Urinary bladder (tissue), 4 donors: ENCODE measurements around the gene LTBR. TPM values are rescaled to one million over a fixed set of nuclear protein-coding genes. Genes with fewer than 3 reads are reported as not detected.
A peak's percentile ranks its signal among the peaks of the same experiment; 100 is the strongest.
"Not testable (repeated sequence)": the region's sequence is repeated elsewhere in the genome, so short reads cannot be mapped to it uniquely, and the experiment has no call there.

ENCODE experiments used
- DNase-seq: peaks from one replicate; pipeline ENCODE4 v3.0.0-alpha.2; 2015; ENCODE audit errors: extremely low spot score
- H3K27ac ChIP-seq: one replicate; pipeline ENCODE4 v1.5.1; 2013; ENCODE audit warnings: low read depth, mild to moderate bottlenecking, moderate library complexity
- H3K36me3 ChIP-seq: one replicate; pipeline ENCODE4 v1.6.1; 2013; ENCODE audit warnings: mild to moderate bottlenecking, moderate library complexity; ENCODE audit not compliant: insufficient read depth
- H3K4me1 ChIP-seq: one replicate; pipeline ENCODE4 v1.6.1; 2013; ENCODE audit warnings: mild to moderate bottlenecking, moderate library complexity; ENCODE audit not compliant: insufficient read depth
- H3K4me3 ChIP-seq: one replicate; pipeline ENCODE4 v1.5.1; 2013; ENCODE audit warnings: low read depth, low read length
- WGBS: extraction: QIAGEN DNeasy Blood & Tissue Kit; methylation state at CpG from one replicate; pipeline ENCODE4 v1.1.7; 2013; 5-methylcytosine and 5-hydroxymethylcytosine counted together
- polyA plus RNA-seq: library from polyadenylated mRNA; stranded (reverse); fragments of 200-250 nt; gene quantifications from one replicate; pipeline ENCODE4 v1.2.3, GENCODE V29; 2013
- total RNA-seq: library from RNA; depleted of rRNA; stranded (reverse); fragments of >200 nt; gene quantifications from one replicate; pipeline ENCODE4 v1.2.3, GENCODE V29; 2014
- donor health status: healthy with polysubstance abuse.
- donor health status: healthy.

LTBR gene
- total and polyA plus RNA-seq, 2 donors = 29.6 to 126 TPM

DNA sequence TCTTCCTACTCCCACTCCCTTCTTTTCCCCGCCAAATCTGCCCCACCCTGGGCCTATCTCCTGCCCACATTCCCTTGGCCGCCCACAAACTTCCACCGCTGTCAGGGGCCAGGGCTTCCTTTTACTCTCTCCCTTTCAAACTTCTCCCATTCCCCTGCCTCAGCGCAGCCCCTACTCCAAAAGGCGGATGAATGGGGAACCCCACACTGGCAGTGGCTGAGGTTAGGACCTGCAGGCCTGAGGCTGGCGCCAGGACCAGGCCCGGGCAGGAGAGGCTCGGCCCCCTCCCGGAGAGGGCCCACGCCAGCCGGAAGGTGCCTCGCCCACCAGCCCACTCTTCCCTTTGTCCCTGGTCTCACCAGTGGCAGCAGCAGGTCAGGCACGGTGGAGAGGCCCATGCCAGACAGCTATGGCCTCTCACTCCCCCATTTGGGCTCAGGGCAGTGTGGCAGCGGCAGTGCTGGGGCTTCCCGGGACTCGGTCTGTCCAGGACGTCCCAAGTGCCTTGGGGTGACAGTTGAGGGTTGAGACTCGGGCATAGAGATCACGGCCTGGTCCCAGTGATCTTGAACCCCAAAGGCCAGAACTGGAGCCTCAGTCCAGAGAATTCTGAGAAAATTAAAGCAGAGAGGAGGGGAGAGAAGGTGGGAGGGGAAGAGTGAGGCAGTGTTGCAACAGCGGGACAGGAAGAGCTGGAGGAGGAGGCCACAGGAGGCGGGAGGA is 42.4 kb upstream of the LTBR start, which contains the start of gene TNFRSF1A:
Gene TNFRSF1A, minus strand, starts transcription at position 660 of the 723 bp plus-strand sequence. Its CDS starts 262 bp downstream, at position 398.
- Histone ChIP-seq H3K27ac (peak within 1 kb of the TSS; percentile 95), H3K36me3 (no peaks in the 10 kb centered on the region), H3K4me3 (peak within 1 kb of the TSS; percentile 75), H3K4me1 (no peaks in the 10 kb centered on the region)
- DNase-seq = peak; percentile 79
- WGBS = under 1% methylated on average over 21 of the region's 21 CpGs

DNA sequence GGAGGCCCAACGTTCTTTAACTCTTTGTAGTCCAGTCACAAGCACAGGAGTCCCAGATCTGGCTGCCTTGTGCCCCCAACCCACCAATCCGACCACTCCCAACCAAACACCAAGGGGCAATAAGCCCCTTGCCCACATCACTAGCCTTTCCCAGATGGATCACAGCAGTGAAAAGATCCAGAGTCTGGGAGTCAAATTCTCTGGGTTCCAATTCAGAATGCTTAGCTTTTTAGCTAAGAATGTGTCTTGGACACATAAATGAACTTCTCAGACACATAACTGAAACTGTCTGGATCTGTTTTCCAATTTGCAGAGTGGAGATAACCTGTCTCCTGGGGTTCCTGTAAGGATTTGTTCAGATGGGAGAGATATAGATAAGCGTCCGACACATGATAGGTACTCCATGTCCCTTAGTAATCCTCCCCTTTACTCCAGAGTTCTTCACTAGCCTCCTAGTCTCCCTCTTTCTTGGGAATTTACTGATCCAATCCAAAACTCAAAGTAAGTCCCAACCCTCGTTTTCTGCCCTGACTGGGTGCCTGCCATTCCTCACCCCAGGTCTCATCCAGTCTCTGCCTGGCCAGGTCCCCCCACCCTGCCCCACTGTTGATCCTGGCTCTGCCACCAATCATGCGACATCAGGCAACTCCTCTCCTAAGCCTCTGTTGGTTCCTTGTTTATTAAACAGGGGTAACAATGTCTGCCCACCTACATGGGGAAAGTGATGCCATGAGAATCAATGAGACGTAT is 41.6 kb upstream of the LTBR start:
- peak overlapping the region; percentile 84 for H3K27ac ChIP-seq
- DNase-seq = no peak
- no peaks in the 10 kb centered on the region for H3K36me3 ChIP-seq
- 33% methylated on average over 7 of the region's 7 CpGs for WGBS
- no peaks in the 10 kb centered on the region for H3K4me1 ChIP-seq
- peak overlapping the region; percentile 75 for H3K4me3 ChIP-seq

DNA sequence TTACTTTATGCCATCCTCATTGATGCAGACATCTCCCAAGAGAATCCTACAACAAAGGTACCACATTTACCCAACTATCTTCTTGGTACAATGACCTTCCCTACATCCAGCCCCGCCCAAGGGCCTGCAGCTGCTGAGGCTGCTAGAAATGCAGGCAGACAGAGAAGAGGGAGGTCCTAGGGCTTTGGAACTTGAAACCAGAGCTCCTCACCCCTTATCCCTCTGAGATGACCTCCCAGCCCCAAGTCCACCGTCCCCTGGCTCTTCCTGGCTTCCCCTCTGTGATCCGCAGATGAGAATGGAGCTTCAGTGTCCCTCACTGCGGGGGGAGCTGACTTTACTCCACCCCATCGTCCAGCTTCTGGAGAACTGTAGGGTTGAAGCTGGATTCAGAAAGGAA is 40.4 kb upstream of the LTBR start:
- Histone ChIP-seq H3K27ac (peak overlapping the region; percentile 51), H3K4me3 (no peak overlapping the region), H3K4me1 (peaks cover 2% of the 10 kb centered on the region), H3K36me3 (no peaks in the 10 kb centered on the region)
- no peak for DNase-seq
- WGBS = 46% methylated on average over 5 of the region's 5 CpGs

DNA sequence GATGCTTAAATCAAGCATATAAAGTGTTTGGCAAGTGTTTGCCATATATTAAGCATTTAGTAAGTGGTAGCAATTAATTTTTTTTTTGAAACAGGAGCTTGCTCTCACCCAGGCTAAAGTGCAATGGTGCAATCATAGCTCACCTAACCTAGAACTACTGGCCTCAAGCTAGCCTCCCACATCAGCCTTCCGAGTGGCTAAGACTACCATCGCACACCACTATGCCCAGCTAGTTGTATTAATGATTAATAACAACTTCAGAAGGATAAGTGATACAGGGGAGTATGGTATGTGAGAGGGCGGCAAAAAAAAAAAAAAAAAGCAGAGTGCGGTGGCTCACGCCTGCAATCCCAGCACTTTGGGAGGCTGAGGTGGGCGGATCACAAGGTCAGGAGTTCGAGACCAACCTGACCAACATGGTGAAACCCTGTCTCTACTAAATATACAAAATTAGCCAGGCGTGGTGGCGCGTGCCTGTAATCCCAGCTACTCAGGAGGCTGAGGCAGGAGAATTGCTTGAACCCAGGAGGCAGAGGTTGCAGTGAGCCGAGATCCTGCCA is 39.8 kb upstream of the LTBR start:
- DNase-seq, H3K36me3 ChIP-seq, H3K4me3 ChIP-seq, H3K4me1 ChIP-seq, H3K27ac ChIP-seq: not testable (repeated sequence)
- WGBS = 97% methylated on average over 11 of the region's 11 CpGs

DNA sequence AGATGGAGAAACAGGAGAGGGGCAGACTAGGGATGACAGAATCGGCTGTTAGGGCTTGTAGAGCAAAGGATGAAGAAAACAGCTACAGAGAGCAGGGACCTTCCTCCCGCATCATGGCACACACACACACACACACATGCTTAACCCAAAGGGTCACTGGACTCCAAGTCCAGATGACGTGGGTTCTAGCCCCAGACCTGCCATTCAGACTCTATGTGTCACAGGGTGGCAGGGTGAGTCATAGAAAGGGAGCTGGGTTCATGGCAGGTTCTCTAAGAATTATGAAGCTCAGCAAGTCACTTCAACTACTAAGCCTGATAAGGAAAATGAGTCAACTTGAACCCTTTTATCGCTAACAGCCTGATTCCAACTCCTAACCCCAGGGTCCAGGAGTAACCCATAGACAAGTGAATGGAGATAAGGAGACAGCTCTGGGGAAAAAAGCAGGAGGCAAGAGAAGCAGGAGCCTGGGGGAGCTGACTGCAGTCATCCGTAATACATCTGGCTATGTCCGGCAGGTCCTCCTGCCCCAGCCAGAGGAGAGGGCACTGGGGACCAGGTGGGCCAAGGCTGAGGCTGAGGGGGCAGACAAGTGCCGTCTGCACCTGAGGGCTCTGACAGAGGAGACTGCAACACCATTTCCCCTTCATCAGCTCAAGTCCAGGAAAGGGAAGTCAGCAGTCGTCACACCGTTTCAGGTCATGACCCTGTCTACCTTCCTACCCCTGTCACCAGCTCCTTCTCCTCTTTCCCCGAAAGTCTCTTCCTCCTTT is 38.5 kb upstream of the LTBR start:
- Histone ChIP-seq H3K4me1 (peaks cover 2% of the 10 kb centered on the region), H3K36me3 (no peaks in the 10 kb centered on the region), H3K4me3 (no peak overlapping the region), H3K27ac (peak overlapping the region; percentile 11)
- 70% methylated on average over 10 of the region's 10 CpGs for WGBS
- DNase-seq = no peak

GRCh38 chr12:6346235-6346832 is 37.6 kb upstream of the LTBR start:
- peaks cover 2% of the 10 kb centered on the region for H3K4me1 ChIP-seq

GRCh38 chr12:6346942-6347341 is 37.0 kb upstream of the LTBR start:
- 84% methylated on average over 8 of the region's 8 CpGs for whole genome bisulfite sequencing
- Histone ChIP-seq H3K27ac (no peak overlapping the region), H3K36me3 (no peaks in the 10 kb centered on the region), H3K4me1 (peaks cover 2% of the 10 kb centered on the region), H3K4me3 (no peak overlapping the region)
- no peak for DNase-seq

More at GRCh38 chr12:6346235-6346832, 37.6 kb upstream of the LTBR start:
- Histone ChIP-seq H3K27ac (no peak overlapping the region), H3K36me3 (no peaks in the 10 kb centered on the region), H3K4me3 (no peak overlapping the region)
- DNase-seq = no peak
- 81% methylated on average over 5 of the region's 5 CpGs for WGBS

- DNase-seq = no peak
- Histone ChIP-seq H3K36me3 (no peaks in the 10 kb centered on the region), H3K27ac (no peak overlapping the region), H3K4me1 (peaks cover 2% of the 10 kb centered on the region), H3K4me3 (no peak overlapping the region)
- WGBS = 47% methylated on average over 19 of the region's 19 CpGs
Measured at GRCh38 chr12:6347367-6348338, 36.3 kb upstream of the LTBR start.

GRCh38 chr12:6351622-6352021 is 32.3 kb upstream of the LTBR start:
- no peak for DNase-seq
- 94% methylated on average over 5 of the region's 5 CpGs for WGBS
- peaks cover 2% of the 10 kb centered on the region for H3K4me1 ChIP-seq
- H3K4me3 ChIP-seq = no peak overlapping the region
- no peaks in the 10 kb centered on the region for H3K36me3 ChIP-seq
- no peak overlapping the region for H3K27ac ChIP-seq

- H3K4me1 ChIP-seq = peaks cover 2% of the 10 kb centered on the region
- H3K27ac ChIP-seq = no peak overlapping the region
- H3K4me3 ChIP-seq = no peak overlapping the region
- 55% methylated on average over 9 of the region's 9 CpGs for WGBS
- no peak for DNase-seq
- H3K36me3 ChIP-seq = no peaks in the 10 kb centered on the region
Measured at GRCh38 chr12:6352193-6353173, 31.5 kb upstream of the LTBR start.

DNA sequence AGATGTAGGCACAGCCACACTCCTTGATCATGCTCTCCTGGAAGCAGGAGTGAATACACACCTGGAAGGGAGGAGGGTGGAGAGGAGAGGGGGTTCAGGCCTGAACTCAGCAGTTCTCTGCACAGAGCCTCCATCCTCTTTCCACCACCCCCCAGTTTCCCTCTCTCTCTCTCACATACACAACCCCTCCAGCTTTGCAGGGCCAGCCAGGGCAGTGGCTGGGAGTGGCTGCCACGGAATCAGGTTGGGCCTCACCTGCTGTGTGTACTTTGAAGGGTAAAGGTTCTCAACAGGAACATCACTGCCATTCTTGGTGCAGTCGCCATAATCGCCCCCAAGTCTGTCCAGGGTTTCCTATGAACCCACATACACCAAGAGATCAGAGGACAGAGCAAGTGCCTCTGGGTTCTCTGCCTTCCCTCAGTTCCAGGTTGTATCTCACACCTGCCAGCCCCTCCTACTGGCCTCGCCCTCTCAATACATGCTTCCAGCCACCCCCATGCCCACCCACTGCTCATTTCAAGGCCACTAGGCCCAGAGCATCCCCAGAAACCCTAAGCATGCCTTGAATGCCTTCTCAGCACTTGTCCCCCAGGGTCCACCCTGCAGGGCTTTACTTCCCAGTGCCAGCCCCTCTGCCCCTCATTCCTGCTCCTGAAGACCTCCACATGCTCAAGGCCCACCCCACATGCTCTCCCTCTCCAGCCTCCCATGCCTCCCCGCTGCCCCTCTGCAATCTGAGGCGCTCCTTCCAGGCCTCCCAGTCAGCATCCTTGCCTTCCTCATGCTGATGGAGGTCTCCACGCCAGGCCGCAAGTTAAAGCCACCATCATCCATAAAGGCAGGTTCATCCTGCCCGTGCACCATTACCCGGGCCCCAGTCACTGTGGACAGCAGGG is 29.2 kb upstream of the LTBR start:
- H3K4me1 ChIP-seq = no peaks in the 10 kb centered on the region
- no peak overlapping the region for H3K4me3 ChIP-seq
- WGBS = 91% methylated on average over 10 of the region's 10 CpGs

More for the DNA sequence above, 29.2 kb upstream of the LTBR start:
- no peak for DNase-seq
- Histone ChIP-seq H3K27ac (no peak overlapping the region), H3K36me3 (no peaks in the 10 kb centered on the region)
